Measurements from ENCODE around the gene CAB39. TPM values are rescaled to one million over a fixed set of nuclear protein-coding genes. Genes with fewer than 3 reads are reported as not detected.

CAB39 gene
- total and polyA plus RNA-seq, 2 experiments from 2014 or later: 18.7 to 67.5 TPM

DNA sequence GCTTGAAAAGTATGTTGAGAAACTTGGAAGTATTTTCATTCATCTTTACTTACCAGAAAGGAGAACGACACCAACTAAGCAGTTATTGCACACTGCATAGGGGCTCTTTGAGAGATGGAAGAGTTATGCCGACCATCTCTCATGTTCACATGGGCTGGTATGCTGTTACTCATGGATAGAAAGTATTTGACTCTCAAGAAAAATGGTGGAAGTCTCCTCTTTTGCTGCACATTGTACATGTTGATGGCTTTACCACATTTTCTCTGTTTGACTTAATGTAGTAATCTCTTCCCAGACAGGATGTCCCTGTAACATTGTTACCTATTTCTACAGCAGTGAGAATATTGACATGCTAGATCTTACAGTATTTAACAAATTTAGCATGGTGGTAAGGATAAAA lies 23.2 kb downstream of the CAB39 start:
- Histone ChIP-seq H3K4me2 (no peak overlapping the region), H3K9me2 (ENCODE audit: insufficient read depth) (no peaks in the 10 kb centered on the region), H3K79me2 (replicated peaks; ENCODE audit: insufficient read depth) (peaks cover 100% of the 10 kb centered on the region), H3K4me1 (ENCODE audit: insufficient read depth) (peaks cover 38% of the 10 kb centered on the region), H3F3A (replicated peaks; ENCODE audit: low read depth) (no peaks in the 10 kb centered on the region), H3K27ac (ENCODE audit: low read depth) (no peak overlapping the region), H4K20me1 (replicated peaks; ENCODE audit: insufficient read depth) (peaks cover 16% of the 10 kb centered on the region; the same call in 1 of the 2 replicates), H3K27me3 (ENCODE audit: insufficient read depth) (no peaks in the 10 kb centered on the region), H3K36me3 (ENCODE audit: insufficient read depth) (no peaks in the 10 kb centered on the region), H3K4me3 (no peak overlapping the region), H2AFZ (no peak overlapping the region)
- Mint-ChIP-seq H3K36me3 (ENCODE audit: low read depth) (0 out of 3 replicates have a peak, but pooled peaks cover 2% of the 10 kb centered on the region), H3K4me1 (peaks cover 50% of the 10 kb centered on the region), H3K27me3 (ENCODE audit: insufficient read depth, low read depth, poor library complexity) (no peaks in the 10 kb centered on the region), H3K9me3 (no peaks in the 10 kb centered on the region), H3K4me3 (no peak overlapping the region), H3K27ac (peak overlapping the region; percentile 14; the same call in 1 of the 2 replicates)
- TF ChIP-seq, protein P1, sequence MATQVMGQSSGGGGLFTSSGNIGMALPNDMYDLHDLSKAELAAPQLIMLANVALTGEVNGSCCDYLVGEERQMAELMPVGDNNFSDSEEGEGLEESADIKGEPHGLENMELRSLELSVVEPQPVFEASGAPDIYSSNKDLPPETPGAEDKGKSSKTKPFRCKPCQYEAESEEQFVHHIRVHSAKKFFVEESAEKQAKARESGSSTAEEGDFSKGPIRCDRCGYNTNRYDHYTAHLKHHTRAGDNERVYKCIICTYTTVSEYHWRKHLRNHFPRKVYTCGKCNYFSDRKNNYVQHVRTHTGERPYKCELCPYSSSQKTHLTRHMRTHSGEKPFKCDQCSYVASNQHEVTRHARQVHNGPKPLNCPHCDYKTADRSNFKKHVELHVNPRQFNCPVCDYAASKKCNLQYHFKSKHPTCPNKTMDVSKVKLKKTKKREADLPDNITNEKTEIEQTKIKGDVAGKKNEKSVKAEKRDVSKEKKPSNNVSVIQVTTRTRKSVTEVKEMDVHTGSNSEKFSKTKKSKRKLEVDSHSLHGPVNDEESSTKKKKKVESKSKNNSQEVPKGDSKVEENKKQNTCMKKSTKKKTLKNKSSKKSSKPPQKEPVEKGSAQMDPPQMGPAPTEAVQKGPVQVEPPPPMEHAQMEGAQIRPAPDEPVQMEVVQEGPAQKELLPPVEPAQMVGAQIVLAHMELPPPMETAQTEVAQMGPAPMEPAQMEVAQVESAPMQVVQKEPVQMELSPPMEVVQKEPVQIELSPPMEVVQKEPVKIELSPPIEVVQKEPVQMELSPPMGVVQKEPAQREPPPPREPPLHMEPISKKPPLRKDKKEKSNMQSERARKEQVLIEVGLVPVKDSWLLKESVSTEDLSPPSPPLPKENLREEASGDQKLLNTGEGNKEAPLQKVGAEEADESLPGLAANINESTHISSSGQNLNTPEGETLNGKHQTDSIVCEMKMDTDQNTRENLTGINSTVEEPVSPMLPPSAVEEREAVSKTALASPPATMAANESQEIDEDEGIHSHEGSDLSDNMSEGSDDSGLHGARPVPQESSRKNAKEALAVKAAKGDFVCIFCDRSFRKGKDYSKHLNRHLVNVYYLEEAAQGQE (IDR thresholded peaks at IDR 0.05; ENCODE audit: unreplicated experiment): no peak
- TF ChIP-seq JUNB (IDR thresholded peaks at IDR 0.05; ENCODE audit: unreplicated experiment) (no peak), NANOG (IDR thresholded peaks at IDR 0.05; ENCODE audit: borderline replicate concordance) (no peak), POLR2AphosphoS5 (IDR thresholded peaks at IDR 0.05; ENCODE audit: low read depth) (no peak), STAT1 (IDR thresholded peaks at IDR 0.05; ENCODE audit: unreplicated experiment) (no peak), ZNF331 (CRISPR knock-in tag; IDR thresholded peaks at IDR 0.05; ENCODE audit: low read depth) (no peak), ZNF114 (CRISPR knock-in tag; IDR thresholded peaks at IDR 0.05) (no peak), EZH2 (IDR thresholded peaks at IDR 0.05; ENCODE audit: low read depth, unreplicated experiment) (no peak), EZH2phosphoT487 (IDR thresholded peaks at IDR 0.05; ENCODE audit: unreplicated experiment) (no peak)
- TF ChIP-seq, protein P2, sequence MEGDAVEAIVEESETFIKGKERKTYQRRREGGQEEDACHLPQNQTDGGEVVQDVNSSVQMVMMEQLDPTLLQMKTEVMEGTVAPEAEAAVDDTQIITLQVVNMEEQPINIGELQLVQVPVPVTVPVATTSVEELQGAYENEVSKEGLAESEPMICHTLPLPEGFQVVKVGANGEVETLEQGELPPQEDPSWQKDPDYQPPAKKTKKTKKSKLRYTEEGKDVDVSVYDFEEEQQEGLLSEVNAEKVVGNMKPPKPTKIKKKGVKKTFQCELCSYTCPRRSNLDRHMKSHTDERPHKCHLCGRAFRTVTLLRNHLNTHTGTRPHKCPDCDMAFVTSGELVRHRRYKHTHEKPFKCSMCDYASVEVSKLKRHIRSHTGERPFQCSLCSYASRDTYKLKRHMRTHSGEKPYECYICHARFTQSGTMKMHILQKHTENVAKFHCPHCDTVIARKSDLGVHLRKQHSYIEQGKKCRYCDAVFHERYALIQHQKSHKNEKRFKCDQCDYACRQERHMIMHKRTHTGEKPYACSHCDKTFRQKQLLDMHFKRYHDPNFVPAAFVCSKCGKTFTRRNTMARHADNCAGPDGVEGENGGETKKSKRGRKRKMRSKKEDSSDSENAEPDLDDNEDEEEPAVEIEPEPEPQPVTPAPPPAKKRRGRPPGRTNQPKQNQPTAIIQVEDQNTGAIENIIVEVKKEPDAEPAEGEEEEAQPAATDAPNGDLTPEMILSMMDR (conservative IDR thresholded peaks at IDR 0.05; ENCODE audit: low read depth in 2 of 2): no peak
- TF ChIP-seq, protein P3, sequence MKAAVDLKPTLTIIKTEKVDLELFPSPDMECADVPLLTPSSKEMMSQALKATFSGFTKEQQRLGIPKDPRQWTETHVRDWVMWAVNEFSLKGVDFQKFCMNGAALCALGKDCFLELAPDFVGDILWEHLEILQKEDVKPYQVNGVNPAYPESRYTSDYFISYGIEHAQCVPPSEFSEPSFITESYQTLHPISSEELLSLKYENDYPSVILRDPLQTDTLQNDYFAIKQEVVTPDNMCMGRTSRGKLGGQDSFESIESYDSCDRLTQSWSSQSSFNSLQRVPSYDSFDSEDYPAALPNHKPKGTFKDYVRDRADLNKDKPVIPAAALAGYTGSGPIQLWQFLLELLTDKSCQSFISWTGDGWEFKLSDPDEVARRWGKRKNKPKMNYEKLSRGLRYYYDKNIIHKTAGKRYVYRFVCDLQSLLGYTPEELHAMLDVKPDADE (IDR thresholded peaks at IDR 0.05): no peak
- TF ChIP-seq, protein P4, sequence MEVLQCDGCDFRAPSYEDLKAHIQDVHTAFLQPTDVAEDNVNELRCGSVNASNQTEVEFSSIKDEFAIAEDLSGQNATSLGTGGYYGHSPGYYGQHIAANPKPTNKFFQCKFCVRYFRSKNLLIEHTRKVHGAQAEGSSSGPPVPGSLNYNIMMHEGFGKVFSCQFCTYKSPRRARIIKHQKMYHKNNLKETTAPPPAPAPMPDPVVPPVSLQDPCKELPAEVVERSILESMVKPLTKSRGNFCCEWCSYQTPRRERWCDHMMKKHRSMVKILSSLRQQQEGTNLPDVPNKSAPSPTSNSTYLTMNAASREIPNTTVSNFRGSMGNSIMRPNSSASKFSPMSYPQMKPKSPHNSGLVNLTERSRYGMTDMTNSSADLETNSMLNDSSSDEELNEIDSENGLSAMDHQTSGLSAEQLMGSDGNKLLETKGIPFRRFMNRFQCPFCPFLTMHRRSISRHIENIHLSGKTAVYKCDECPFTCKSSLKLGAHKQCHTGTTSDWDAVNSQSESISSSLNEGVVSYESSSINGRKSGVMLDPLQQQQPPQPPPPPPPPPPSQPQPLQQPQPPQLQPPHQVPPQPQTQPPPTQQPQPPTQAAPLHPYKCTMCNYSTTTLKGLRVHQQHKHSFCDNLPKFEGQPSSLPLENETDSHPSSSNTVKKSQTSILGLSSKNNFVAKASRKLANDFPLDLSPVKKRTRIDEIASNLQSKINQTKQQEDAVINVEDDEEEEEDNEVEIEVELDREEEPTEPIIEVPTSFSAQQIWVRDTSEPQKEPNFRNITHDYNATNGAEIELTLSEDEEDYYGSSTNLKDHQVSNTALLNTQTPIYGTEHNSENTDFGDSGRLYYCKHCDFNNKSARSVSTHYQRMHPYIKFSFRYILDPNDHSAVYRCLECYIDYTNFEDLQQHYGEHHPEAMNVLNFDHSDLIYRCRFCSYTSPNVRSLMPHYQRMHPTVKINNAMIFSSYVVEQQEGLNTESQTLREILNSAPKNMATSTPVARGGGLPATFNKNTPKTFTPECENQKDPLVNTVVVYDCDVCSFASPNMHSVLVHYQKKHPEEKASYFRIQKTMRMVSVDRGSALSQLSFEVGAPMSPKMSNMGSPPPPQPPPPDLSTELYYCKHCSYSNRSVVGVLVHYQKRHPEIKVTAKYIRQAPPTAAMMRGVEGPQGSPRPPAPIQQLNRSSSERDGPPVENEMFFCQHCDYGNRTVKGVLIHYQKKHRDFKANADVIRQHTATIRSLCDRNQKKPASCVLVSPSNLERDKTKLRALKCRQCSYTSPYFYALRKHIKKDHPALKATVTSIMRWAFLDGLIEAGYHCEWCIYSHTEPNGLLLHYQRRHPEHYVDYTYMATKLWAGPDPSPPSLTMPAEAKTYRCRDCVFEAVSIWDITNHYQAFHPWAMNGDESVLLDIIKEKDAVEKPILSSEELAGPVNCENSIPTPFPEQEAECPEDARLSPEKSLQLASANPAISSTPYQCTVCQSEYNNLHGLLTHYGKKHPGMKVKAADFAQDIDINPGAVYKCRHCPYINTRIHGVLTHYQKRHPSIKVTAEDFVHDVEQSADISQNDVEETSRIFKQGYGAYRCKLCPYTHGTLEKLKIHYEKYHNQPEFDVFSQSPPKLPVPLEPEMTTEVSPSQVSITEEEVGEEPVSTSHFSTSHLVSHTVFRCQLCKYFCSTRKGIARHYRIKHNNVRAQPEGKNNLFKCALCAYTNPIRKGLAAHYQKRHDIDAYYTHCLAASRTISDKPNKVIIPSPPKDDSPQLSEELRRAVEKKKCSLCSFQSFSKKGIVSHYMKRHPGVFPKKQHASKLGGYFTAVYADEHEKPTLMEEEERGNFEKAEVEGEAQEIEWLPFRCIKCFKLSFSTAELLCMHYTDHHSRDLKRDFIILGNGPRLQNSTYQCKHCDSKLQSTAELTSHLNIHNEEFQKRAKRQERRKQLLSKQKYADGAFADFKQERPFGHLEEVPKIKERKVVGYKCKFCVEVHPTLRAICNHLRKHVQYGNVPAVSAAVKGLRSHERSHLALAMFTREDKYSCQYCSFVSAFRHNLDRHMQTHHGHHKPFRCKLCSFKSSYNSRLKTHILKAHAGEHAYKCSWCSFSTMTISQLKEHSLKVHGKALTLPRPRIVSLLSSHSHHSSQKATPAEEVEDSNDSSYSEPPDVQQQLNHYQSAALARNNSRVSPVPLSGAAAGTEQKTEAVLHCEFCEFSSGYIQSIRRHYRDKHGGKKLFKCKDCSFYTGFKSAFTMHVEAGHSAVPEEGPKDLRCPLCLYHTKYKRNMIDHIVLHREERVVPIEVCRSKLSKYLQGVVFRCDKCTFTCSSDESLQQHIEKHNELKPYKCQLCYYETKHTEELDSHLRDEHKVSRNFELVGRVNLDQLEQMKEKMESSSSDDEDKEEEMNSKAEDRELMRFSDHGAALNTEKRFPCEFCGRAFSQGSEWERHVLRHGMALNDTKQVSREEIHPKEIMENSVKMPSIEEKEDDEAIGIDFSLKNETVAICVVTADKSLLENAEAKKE (CRISPR knock-in tag; IDR thresholded peaks at IDR 0.05): no peak
- ATAC-seq: no peak
- no peak for DNase-seq (ENCODE audit: low spot score)
